Stimulated activated CD8-positive, alpha-beta memory T cell treated with anti-CD3 and anti-CD28 coated beads, Interleukin-12 subunit alpha, Interleukin-12 subunit beta, amount 100 ng/mL, for 24 hours (primary cell): Measurements from ENCODE around the gene SPPL2A.

ENCODE experiments used
- DNase-seq: peaks from one replicate; pipeline ENCODE4 v3.0.0-alpha.2; 2020; ENCODE audit errors: extremely low read depth

SPPL2A gene

GRCh38 chr15:50686469-50687301, 78.8 kb downstream of the SPPL2A start, which contains the start of gene TRPM7:
TSS of gene TRPM7 (minus strand) at chr15:50686797. CDS start at chr15:50686533, 264 bp downstream.
- peak; percentile 64 for DNase-seq

- peak; percentile 57 for DNase-seq
Measured at GRCh38 chr15:50685976-50686468, 79.5 kb downstream of the SPPL2A start.

- DNase-seq: no peak
Measured at GRCh38 chr15:50685191-50685975, 80.1 kb downstream of the SPPL2A start.

GRCh38 chr15:50681467-50681866, 84.0 kb downstream of the SPPL2A start:
- DNase-seq: no peak

GRCh38 chr15:50676799-50677483, 88.6 kb downstream of the SPPL2A start:
- DNase-seq: no peak

GRCh38 chr15:50675535-50676144, 89.9 kb downstream of the SPPL2A start:
- no peak for DNase-seq

GRCh38 chr15:50670115-50670514, 95.4 kb downstream of the SPPL2A start:
- no peak for DNase-seq

- no peak for DNase-seq
Measured at GRCh38 chr15:50669611-50670010, 95.9 kb downstream of the SPPL2A start.

GRCh38 chr15:50665938-50666337, 99.6 kb downstream of the SPPL2A start:
- no peak for DNase-seq

- no peak for DNase-seq
Measured at GRCh38 chr15:50655555-50655954, 110.0 kb downstream of the SPPL2A start.

- DNase-seq: no peak
Measured at GRCh38 chr15:50653156-50653743, 112.3 kb downstream of the SPPL2A start.

GRCh38 chr15:50652671-50653070, 112.8 kb downstream of the SPPL2A start:
- no peak for DNase-seq
